ENCODE data around the gene SRRM2. TPM values are rescaled to one million over a fixed set of nuclear protein-coding genes. Genes with fewer than 3 reads are reported as not detected.

SRRM2 gene
- total and polyA plus RNA-seq, 2 experiments from 2014 or later, result 321 to 592 TPM

DNA sequence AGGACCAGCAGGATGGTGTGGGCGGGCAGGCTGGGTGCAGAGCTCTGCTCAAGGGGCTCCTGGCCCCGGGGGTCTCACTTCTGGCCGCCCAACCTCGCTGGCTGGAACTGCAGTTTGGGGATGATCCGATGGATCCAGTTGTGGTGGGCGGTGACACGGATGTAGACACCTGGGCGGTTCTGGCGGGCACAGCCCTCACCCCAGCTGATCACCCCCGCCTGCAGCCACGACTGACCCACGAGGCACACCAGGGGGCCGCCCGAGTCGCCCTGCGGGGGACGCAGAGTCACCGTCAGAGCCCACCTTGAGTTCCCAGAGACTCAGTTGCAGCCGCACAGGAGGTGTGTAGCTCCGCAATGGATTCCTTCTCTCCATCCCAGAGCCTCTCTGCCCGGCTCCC is 39.9 kb upstream of the SRRM2 start:
- Histone ChIP-seq H3K27me3 (no peaks in the 10 kb centered on the region), H3K4me3 (no peak overlapping the region), H3K4me1 (ENCODE audit: low read depth) (no peaks in the 10 kb centered on the region), H3K36me3 (peaks cover 8% of the 10 kb centered on the region), H3K27ac (no peak overlapping the region), H3K9me3 (ENCODE audit: low read depth) (no peaks in the 10 kb centered on the region)
- TF ChIP-seq, protein P1, sequence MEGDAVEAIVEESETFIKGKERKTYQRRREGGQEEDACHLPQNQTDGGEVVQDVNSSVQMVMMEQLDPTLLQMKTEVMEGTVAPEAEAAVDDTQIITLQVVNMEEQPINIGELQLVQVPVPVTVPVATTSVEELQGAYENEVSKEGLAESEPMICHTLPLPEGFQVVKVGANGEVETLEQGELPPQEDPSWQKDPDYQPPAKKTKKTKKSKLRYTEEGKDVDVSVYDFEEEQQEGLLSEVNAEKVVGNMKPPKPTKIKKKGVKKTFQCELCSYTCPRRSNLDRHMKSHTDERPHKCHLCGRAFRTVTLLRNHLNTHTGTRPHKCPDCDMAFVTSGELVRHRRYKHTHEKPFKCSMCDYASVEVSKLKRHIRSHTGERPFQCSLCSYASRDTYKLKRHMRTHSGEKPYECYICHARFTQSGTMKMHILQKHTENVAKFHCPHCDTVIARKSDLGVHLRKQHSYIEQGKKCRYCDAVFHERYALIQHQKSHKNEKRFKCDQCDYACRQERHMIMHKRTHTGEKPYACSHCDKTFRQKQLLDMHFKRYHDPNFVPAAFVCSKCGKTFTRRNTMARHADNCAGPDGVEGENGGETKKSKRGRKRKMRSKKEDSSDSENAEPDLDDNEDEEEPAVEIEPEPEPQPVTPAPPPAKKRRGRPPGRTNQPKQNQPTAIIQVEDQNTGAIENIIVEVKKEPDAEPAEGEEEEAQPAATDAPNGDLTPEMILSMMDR (IDR thresholded peaks at IDR 0.05; ENCODE audit: low read depth, low read length), result no peak
- no peak for DNase-seq (ENCODE audit: low read depth in 1 of 2, low spot score in 1 of 2)

DNA sequence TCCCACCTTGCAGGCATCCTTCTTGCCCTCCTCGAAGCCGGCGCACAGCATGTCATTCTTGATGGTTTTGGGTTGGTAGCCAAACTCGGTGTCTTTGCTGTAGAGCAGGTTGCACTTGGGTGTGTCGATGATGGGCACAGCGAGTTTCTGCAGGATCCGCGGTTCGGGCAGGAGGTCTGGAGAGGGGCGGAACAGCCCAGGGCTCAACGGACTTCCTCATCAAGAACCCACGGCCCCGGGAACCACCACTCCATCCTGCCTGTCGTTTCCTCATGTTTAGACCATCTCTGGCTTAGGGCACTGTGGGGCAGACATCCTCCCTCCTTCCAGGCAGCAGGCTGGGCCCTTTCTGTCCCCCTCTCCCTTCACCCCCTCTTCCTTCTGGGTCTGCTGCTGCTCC is 38.9 kb upstream of the SRRM2 start:
- no peaks in the 10 kb centered on the region for H3K36me3 ChIP-seq
- H3K27ac ChIP-seq, result no peak overlapping the region
- H3K4me3 ChIP-seq, result no peak overlapping the region
- DNase-seq (ENCODE audit: low read depth in 1 of 2, low spot score in 1 of 2), result no peak
- no peaks in the 10 kb centered on the region for H3K9me3 ChIP-seq (ENCODE audit: low read depth)
- H3K27me3 ChIP-seq, result no peaks in the 10 kb centered on the region
- TF ChIP-seq, protein P1 (IDR thresholded peaks at IDR 0.05; ENCODE audit: low read depth, low read length), result no peak
- no peaks in the 10 kb centered on the region for H3K4me1 ChIP-seq (ENCODE audit: low read depth)

DNA sequence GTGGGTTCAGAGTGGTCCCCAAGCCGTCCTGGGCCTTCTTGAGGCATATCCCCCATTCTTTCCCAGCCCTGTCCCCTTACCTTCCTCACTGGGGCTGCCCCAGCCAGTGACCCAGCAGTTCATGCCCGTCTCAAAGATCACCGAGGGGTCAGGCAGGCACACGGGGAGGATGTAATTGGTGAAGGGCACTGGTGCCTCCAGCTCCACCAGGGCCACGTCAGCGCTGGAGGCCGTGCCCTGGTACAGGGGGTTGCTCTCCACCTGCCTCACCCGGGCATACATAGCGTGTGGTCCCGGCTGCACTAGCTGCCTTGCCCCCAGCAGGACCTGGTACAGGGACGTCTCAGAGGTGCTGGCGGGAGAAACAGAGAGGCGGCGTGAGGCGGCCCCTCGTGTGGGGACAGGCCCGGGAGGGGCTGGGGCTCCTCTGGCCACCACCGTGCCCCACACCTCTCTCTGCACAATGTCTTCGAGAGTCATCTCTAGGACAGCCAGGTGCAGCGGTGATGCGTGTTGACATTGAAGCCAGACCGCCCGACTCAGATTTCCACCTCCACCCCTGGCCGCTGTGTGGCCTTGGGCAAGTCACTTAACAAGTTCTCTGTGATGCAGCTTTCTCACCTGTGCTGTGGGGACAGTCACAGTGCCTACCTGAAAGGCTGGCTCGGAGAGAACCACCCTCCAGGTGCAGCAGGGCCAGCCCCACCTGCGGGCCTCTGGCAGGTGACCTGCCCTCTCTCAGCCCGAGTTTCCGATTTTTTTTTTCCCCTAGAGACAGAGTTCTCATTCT is 38.3 kb upstream of the SRRM2 start:
- no peak for DNase-seq (ENCODE audit: low read depth in 1 of 2, low spot score in 1 of 2)
- H3K4me3 ChIP-seq, result no peak overlapping the region
- H3K36me3 ChIP-seq, result no peaks in the 10 kb centered on the region
- no peaks in the 10 kb centered on the region for H3K27me3 ChIP-seq
- TF ChIP-seq, protein P1 (IDR thresholded peaks at IDR 0.05; ENCODE audit: low read depth, low read length), result no peak
- no peaks in the 10 kb centered on the region for H3K4me1 ChIP-seq (ENCODE audit: low read depth)
- H3K9me3 ChIP-seq (ENCODE audit: low read depth), result no peaks in the 10 kb centered on the region
- no peak overlapping the region for H3K27ac ChIP-seq

DNA sequence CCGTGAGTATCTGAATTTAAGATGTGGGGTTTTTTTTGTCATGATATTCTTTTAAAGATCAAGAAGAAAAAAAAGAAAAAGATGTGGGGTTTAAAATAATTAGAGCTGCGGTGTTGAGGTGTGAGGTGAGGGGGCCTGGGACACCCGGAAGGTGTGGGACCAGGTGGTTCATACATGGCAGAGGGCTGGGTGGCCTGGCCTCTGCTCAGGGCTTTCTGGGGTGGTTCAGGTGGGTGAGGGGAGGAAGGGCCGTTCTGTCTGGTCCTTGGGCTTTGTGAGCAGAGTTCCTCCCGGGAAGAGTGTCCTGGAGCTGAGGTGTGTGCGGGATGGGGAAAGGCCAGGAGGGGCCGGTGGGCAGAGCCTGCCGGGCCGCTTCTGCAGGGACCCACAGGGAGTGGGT is 37.4 kb upstream of the SRRM2 start:
- TF ChIP-seq, protein P1 (IDR thresholded peaks at IDR 0.05; ENCODE audit: low read depth, low read length), result no peak
- Histone ChIP-seq H3K27ac (no peak overlapping the region), H3K4me1 (ENCODE audit: low read depth) (no peaks in the 10 kb centered on the region), H3K36me3 (no peaks in the 10 kb centered on the region), H3K27me3 (no peaks in the 10 kb centered on the region), H3K9me3 (ENCODE audit: low read depth) (no peaks in the 10 kb centered on the region), H3K4me3 (no peak overlapping the region)
- DNase-seq (ENCODE audit: low read depth in 1 of 2, low spot score in 1 of 2), result no peak

DNA sequence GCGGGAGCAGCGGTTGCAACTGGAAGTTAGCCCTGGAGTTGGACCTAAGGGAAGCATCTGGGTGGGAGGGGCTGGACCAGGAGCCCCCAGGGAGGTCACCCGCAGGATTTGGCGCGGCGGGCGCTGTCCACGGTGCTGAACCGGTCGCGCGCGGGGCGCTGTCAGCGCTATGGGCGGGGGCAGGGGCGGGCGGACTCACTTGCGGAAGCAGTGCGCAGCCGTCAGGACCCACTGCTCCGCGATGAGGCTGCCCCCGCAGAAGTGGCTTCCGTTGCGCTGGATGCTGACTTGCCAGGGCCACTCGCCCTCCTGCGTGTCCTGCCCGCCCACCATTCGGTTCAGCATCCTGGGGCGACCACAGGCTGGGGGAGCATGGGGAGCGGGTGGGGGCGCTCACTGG is 36.9 kb upstream of the SRRM2 start:
- Histone ChIP-seq H3K4me3 (no peak overlapping the region), H3K4me1 (ENCODE audit: low read depth) (no peaks in the 10 kb centered on the region), H3K9me3 (ENCODE audit: low read depth) (no peaks in the 10 kb centered on the region), H3K27ac (no peak overlapping the region), H3K36me3 (no peaks in the 10 kb centered on the region), H3K27me3 (no peaks in the 10 kb centered on the region)
- TF ChIP-seq, protein P1 (IDR thresholded peaks at IDR 0.05; ENCODE audit: low read depth, low read length), result no peak
- peak; percentile 66 to 76 for DNase-seq (ENCODE audit: low read depth in 1 of 2, low spot score in 1 of 2)
